PC-9 (cell line): ENCODE results near the gene CD109. TPM values are rescaled to one million over a fixed set of nuclear protein-coding genes. Genes with fewer than 3 reads are reported as not detected.

ENCODE experiments used
- BruUV-seq: library from RNA; stranded (reverse); fragments of 400-500 nt; replicated peaks from 2 replicates; lab custom pipeline; 2021; lab: Mats Ljungman, UMichigan
- CTCF ChIA-PET: fragments of 300-600 bp; sonication (Branson Sonifier 250); formaldehyde crosslinking; loops from one replicate; lab custom pipeline; 2022; ENCODE audit warnings: antibody characterized with exemption; lab: Charles Lee
- POLR2A ChIA-PET: fragments of 300-600 bp; sonication (Branson Sonifier 250); formaldehyde crosslinking; loops from one replicate; lab custom pipeline; 2022; ENCODE audit warnings: antibody characterized with exemption; ENCODE audit not compliant: unreplicated experiment; lab: Charles Lee
- DNase-seq, 2 experiments: peaks; one replicate each; pipeline versions ENCODE4 v3.0.0 to v3.0.0-alpha.2; 2015 to 2022; ENCODE audit warnings: mixed read lengths in 1 of 2
- H2AFZ ChIP-seq: fragments of 200-600 bp; sonication (generic); 2 replicates; pipeline ENCODE4 v1.8.1; 2017; ENCODE audit warnings: antibody characterized with exemption
- H3F3A ChIP-seq: fragments of 200-600 bp; sonication (generic); 2 replicates; pipeline ENCODE4 v1.8.1; 2017; ENCODE audit warnings: antibody characterized with exemption, mild to moderate bottlenecking, low read depth; ENCODE audit not compliant: insufficient read depth
- H3K27ac ChIP-seq: fragments of 200-600 bp; sonication (generic); 2 replicates; pipeline ENCODE4 v1.6.1; 2016; ENCODE audit warnings: mixed run types
- H3K27me3 ChIP-seq: fragments of 200-600 bp; sonication (generic); 2 replicates; pipeline ENCODE4 v1.6.1; 2016; ENCODE audit warnings: low read depth, mixed run types; ENCODE audit not compliant: insufficient read depth
- H3K36me3 ChIP-seq: fragments of 200-600 bp; sonication (generic); 2 replicates; pipeline ENCODE4 v1.6.1; 2016; ENCODE audit warnings: low read depth, mixed run types
- H3K4me1 ChIP-seq: fragments of 200-600 bp; sonication (generic); replicated peaks from 2 replicates; pipeline ENCODE4 v1.6.1; 2016; ENCODE audit warnings: mixed run types; ENCODE audit not compliant: insufficient read depth
- H3K4me2 ChIP-seq: fragments of 200-600 bp; sonication (generic); 2 replicates; pipeline ENCODE4 v1.6.1; 2017; ENCODE audit warnings: mixed run types
- H3K4me3 ChIP-seq: fragments of 200-600 bp; sonication (generic); 2 replicates; pipeline ENCODE4 v1.6.1; 2016; ENCODE audit warnings: mixed run types
- H3K79me2 ChIP-seq: fragments of 200-600 bp; sonication (generic); 2 replicates; pipeline ENCODE4 v1.6.1; 2017; ENCODE audit warnings: low read depth, mixed run types
- H3K9me2 ChIP-seq: fragments of 200-600 bp; sonication (generic); 2 replicates; pipeline ENCODE4 v1.8.1; 2017; ENCODE audit warnings: mild to moderate bottlenecking; ENCODE audit not compliant: insufficient read depth
- H3K9me3 ChIP-seq: fragments of 200-600 bp; sonication (generic); 2 replicates; pipeline ENCODE4 v1.8.1; 2016; ENCODE audit warnings: low read depth; ENCODE audit not compliant: insufficient read depth
- H4K20me1 ChIP-seq: fragments of 200-600 bp; sonication (generic); 2 replicates; pipeline ENCODE4 v1.8.1; 2017; ENCODE audit not compliant: insufficient read depth
- EZH2 ChIP-seq: fragments of 200-600 bp; sonication (generic); IDR thresholded peaks from 2 replicates; pipeline ENCODE4 v1.8.0; 2017; ENCODE audit warnings: antibody characterized with exemption, low read depth
- intact Hi-C: fragments of 100-400 bp; cut with micrococcal nuclease; formaldehyde crosslinking; loops from one replicate; pipeline ENCODE4 v1.10.0; 2022; ENCODE audit not compliant: unreplicated experiment
- total RNA-seq: library from RNA; stranded (reverse); gene quantifications from 2 replicates; pipeline ENCODE4 v1.2.3, GENCODE V29; 2021
- TF ChIP-seq, protein P1 (sequence below): fragments of 200-600 bp; sonication (generic); conservative IDR thresholded peaks from 2 replicates; pipeline ENCODE4 v1.6.1; 2017; ENCODE audit warnings: mixed run types, antibody characterized with exemption, mild to moderate bottlenecking, moderate library complexity

CD109 gene
- total RNA-seq, 1 experiment from 2014 or later, result 50.7 TPM

DNA sequence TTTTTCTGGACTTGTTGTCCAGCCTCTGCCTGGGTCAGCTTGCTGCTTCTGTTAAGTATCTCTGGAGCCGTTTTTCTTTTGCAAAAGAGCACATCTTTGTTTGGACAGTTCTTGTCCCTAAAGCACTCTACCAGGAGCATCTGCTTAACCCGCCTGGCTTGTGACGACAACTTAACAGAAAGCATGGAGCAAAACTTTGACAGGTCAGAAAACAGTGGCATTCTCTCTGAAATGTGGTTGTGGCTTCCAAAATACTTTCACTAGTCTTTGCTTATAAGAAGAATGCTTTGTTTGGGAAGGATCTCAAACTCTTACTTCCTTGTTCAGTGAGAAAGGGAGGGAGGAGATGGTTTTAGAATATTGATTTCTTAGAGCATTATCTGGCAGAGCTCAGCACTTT, 47.6 kb downstream of the CD109 start:
- CTCF ChIA-PET, result no interaction called here
- H3F3A ChIP-seq, result no peaks in the 10 kb centered on the region; the same call in 1 of the 2 replicates
- no peaks in the 10 kb centered on the region for H3K36me3 ChIP-seq

DNA sequence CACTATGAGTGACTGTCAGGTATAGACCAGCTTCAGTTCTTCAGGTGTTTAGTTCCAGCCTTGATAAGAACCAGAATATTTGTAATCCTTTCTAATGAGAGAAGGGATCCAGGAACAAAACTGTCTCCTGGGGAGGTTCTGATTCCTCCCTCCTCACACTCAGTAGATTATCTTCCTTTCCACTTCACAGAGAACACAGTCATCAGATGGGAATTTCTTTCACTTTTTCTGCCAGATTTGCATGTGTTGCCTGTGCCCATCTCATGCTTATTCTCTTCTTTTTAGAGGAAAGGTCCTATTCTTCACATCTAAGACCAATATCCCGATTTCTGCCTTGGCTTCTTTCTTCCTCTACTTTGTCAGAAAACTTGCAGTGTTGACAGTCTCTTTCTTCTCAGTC, 50.8 kb downstream of the CD109 start:
- Histone ChIP-seq H2AFZ (no peak overlapping the region), H3K4me1 (0 out of 2 replicates have a peak, but pooled peaks cover 4% of the 10 kb centered on the region), H3K4me2 (no peak overlapping the region), H3K9me3 (no peaks in the 10 kb centered on the region; the same call in 1 of the 2 replicates), H3K79me2 (no peaks in the 10 kb centered on the region), H3K27ac (no peak overlapping the region), H3K4me3 (no peak overlapping the region), H3F3A (no peaks in the 10 kb centered on the region), H3K9me2 (no peaks in the 10 kb centered on the region), H3K27me3 (no peaks in the 10 kb centered on the region), H3K36me3 (no peaks in the 10 kb centered on the region), H4K20me1 (no peaks in the 10 kb centered on the region)
- BruUV-seq, result no TSS peak
- TF ChIP-seq, protein P1, sequence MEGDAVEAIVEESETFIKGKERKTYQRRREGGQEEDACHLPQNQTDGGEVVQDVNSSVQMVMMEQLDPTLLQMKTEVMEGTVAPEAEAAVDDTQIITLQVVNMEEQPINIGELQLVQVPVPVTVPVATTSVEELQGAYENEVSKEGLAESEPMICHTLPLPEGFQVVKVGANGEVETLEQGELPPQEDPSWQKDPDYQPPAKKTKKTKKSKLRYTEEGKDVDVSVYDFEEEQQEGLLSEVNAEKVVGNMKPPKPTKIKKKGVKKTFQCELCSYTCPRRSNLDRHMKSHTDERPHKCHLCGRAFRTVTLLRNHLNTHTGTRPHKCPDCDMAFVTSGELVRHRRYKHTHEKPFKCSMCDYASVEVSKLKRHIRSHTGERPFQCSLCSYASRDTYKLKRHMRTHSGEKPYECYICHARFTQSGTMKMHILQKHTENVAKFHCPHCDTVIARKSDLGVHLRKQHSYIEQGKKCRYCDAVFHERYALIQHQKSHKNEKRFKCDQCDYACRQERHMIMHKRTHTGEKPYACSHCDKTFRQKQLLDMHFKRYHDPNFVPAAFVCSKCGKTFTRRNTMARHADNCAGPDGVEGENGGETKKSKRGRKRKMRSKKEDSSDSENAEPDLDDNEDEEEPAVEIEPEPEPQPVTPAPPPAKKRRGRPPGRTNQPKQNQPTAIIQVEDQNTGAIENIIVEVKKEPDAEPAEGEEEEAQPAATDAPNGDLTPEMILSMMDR, result no peak
- no peak for TF ChIP-seq EZH2
- intact Hi-C loops, result loop anchor here (10.0 kb wide), 1 partner anchor 828 kb away; no protein-coding TSS in a partner anchor
- POLR2A ChIA-PET, result no interaction called here
- CTCF ChIA-PET, result no interaction called here
- no peak for DNase-seq

More for the DNA sequence above, 47.6 kb downstream of the CD109 start:
- no peak overlapping the region for H3K27ac ChIP-seq
- H3K4me2 ChIP-seq, result no peak overlapping the region
- no peaks in the 10 kb centered on the region for H3K79me2 ChIP-seq
- no peaks in the 10 kb centered on the region for H4K20me1 ChIP-seq
- intact Hi-C loops, result loop anchor here (10.0 kb wide), 1 partner anchor 831 kb away; no protein-coding TSS in a partner anchor
- H3K9me2 ChIP-seq, result no peaks in the 10 kb centered on the region
- H3K27me3 ChIP-seq, result no peaks in the 10 kb centered on the region
- TF ChIP-seq, protein P1, result no peak
- TF ChIP-seq EZH2, result no peak
- H2AFZ ChIP-seq, result no peak overlapping the region
- no peak for DNase-seq
- H3K9me3 ChIP-seq, result no peaks in the 10 kb centered on the region
- no TSS peak for BruUV-seq
- H3K4me1 ChIP-seq, result 0 out of 2 replicates have a peak, but pooled peaks cover 4% of the 10 kb centered on the region
- POLR2A ChIA-PET, result no interaction called here
- no peak overlapping the region for H3K4me3 ChIP-seq

DNA sequence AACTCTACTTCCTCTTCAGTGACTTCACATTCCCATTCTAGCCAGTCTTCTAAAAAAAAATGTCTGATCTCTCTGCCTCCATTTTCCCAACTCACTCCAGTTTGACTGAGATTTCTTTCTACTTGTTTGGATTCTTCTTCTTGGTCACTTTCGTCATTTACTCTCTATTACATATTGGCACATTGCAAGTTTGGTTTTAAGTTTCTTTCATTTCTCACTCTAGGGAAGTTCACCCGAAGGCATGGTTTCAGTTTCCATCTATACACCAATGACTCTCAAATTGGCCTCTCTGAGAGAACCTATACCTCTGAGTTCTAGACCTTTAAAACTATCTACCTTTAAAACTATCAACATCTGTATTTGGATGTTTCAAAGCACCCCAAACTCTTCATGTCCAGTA, 51.3 kb downstream of the CD109 start:
- no peaks in the 10 kb centered on the region for H3K36me3 ChIP-seq
- H3K4me2 ChIP-seq, result no peak overlapping the region
- H3F3A ChIP-seq, result no peaks in the 10 kb centered on the region
- no peak for DNase-seq
- H3K27me3 ChIP-seq, result no peaks in the 10 kb centered on the region
- ChIA-PET CTCF (no interaction called here), POLR2A (no interaction called here)
- H4K20me1 ChIP-seq, result no peaks in the 10 kb centered on the region
- no peaks in the 10 kb centered on the region; the same call in 1 of the 2 replicates for H3K9me3 ChIP-seq
- H3K9me2 ChIP-seq, result no peaks in the 10 kb centered on the region
- no peak overlapping the region for H3K27ac ChIP-seq
- H3K4me1 ChIP-seq, result 0 out of 2 replicates have a peak, but pooled peaks cover 4% of the 10 kb centered on the region
- intact Hi-C loops, result loop anchor here (10.0 kb wide), 1 partner anchor 828 kb away; no protein-coding TSS in a partner anchor
- H2AFZ ChIP-seq, result no peak overlapping the region
- BruUV-seq, result no TSS peak
- H3K4me3 ChIP-seq, result no peak overlapping the region
- H3K79me2 ChIP-seq, result no peaks in the 10 kb centered on the region
- TF ChIP-seq, protein P1, result no peak
- no peak for TF ChIP-seq EZH2
